HL-60 (cell line): Measurements from ENCODE around the gene ESR1.

Experiments used
- CTCF ChIP-seq: IDR thresholded peaks from one replicate; pipeline ENCODE4 v1.5.1; 2011; ENCODE audit warnings: low read length, control low read depth, inconsistent platforms; ENCODE audit not compliant: insufficient read depth
- GABPA ChIP-seq: IDR thresholded peaks from 2 replicates; pipeline ENCODE4 v1.6.1; 2012; ENCODE audit warnings: low read depth
- POLR2AphosphoS5 ChIP-seq: IDR thresholded peaks from 2 replicates; pipeline ENCODE4 v1.6.1; 2012; ENCODE audit warnings: low read depth
- REST ChIP-seq: IDR thresholded peaks from 2 replicates; pipeline ENCODE4 v1.6.1; 2012; ENCODE audit warnings: low read depth; ENCODE audit not compliant: insufficient replicate concordance
- SPI1 ChIP-seq: IDR thresholded peaks from 2 replicates; pipeline ENCODE4 v1.6.1; 2012; ENCODE audit warnings: low read depth, mild to moderate bottlenecking, borderline replicate concordance

- TF ChIP-seq GABPA (no peak), CTCF (no peak), REST (no peak), POLR2AphosphoS5 (no peak), SPI1 (no peak)
These were observed 244.6 kb downstream of the ESR1 start for GRCh38 chr6:152052061-152052460.
